Smooth muscle cell of bladder (primary cell): ENCODE data around the gene LYVE1. TPM values are rescaled to one million over a fixed set of nuclear protein-coding genes. Genes with fewer than 3 reads are reported as not detected.

ENCODE experiments used
- total RNA-seq: library from RNA; depleted of rRNA; stranded (reverse); fragments of >200 nt; gene quantifications from 2 replicates; pipeline ENCODE4 v1.2.3, GENCODE V29; 2014

Gene LYVE1
- under 0.01 and 0.09 TPM in 2 replicates for total RNA-seq

GRCh38 chr11:10568486-10568941, at the start of gene LYVE1:
LYVE1 (minus strand) TSS chr11:10568665; CDS start chr11:10568532, 133 bp downstream.

GRCh38 chr11:10540915-10541560, 27.4 kb downstream of the LYVE1 start, which contains the start of gene RNF141:
RNF141 (minus strand) TSS chr11:10541187; CDS start chr11:10534158, 7,029 bp downstream.

Other genes starting within 250 kb of the LYVE1 start
- 5.2 and 6.5 TPM in 2 replicates for gene AMPD3, start 113.4 kb downstream of the LYVE1 start, total RNA-seq
- 31.1 and 35.8 TPM in 2 replicates for gene RNF141, start 27.5 kb downstream of the LYVE1 start, total RNA-seq
- gene IRAG1, start 125.1 kb upstream of the LYVE1 start, total RNA-seq = 14.4 and 22.9 TPM in 2 replicates
- 19.5 and 26.8 TPM in 2 replicates for gene CTR9, start 182.6 kb upstream of the LYVE1 start, total RNA-seq
- 560 and 655 TPM in 2 replicates for gene EIF4G2, start 240.3 kb upstream of the LYVE1 start, total RNA-seq